Gastroesophageal sphincter (tissue), 3 donors: ENCODE data around the gene CASK.

Source experiments
- POLR2A ChIP-seq, 2 donors: fragments of 450-650 bp; IDR thresholded peaks; one replicate each; pipeline ENCODE4 v1.6.1; 2017; ENCODE audit warnings: antibody characterized with exemption in 2 of 2, mild to moderate bottlenecking in 2 of 2, moderate library complexity in 1 of 2
- TF ChIP-seq, protein P1 (sequence below), 4 experiments: fragments of 200-600 bp in 2 of 4; fragments of 450-650 bp in 2 of 4; sonication (generic) in 1 of 4; IDR thresholded peaks; one replicate each; pipeline ENCODE4 v1.5.1; 2017 to 2019; ENCODE audit warnings: antibody characterized with exemption in 4 of 4, mild to moderate bottlenecking in 2 of 4, moderate library complexity in 2 of 4

DNA sequence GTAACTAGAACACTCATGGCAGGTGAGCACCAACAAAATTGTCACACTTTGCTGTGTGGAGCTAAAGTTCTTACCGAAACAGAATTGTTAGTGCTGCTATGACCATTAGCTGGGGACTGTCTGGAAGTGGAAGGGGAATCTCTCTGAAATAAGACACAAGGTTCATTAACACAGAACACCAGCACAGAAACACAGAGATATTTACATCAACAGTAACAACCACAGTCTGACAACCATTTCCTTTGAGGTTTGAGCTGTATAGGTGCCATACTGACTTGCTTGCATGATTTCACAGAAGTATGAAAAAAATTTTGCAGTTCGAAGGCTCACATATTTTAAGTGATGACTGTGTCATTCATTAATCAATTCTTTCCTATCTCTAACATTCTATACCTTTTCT lies 366.4 kb downstream of the CASK start:
- TF ChIP-seq, protein P1, sequence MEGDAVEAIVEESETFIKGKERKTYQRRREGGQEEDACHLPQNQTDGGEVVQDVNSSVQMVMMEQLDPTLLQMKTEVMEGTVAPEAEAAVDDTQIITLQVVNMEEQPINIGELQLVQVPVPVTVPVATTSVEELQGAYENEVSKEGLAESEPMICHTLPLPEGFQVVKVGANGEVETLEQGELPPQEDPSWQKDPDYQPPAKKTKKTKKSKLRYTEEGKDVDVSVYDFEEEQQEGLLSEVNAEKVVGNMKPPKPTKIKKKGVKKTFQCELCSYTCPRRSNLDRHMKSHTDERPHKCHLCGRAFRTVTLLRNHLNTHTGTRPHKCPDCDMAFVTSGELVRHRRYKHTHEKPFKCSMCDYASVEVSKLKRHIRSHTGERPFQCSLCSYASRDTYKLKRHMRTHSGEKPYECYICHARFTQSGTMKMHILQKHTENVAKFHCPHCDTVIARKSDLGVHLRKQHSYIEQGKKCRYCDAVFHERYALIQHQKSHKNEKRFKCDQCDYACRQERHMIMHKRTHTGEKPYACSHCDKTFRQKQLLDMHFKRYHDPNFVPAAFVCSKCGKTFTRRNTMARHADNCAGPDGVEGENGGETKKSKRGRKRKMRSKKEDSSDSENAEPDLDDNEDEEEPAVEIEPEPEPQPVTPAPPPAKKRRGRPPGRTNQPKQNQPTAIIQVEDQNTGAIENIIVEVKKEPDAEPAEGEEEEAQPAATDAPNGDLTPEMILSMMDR (IDR thresholded peaks at IDR 0.05), result no peak
- TF ChIP-seq POLR2A (IDR thresholded peaks at IDR 0.05), result no peak
